Brain microvascular endothelial cell (primary cell): ENCODE data around the gene ROR2.

Experiments used
- DNase-seq: peaks from one replicate; pipeline ENCODE4 v3.0.0-alpha.2; 2020
- H3K27ac ChIP-seq: fragments of 250-450 bp; sonication (Bioruptor Pico); 2 replicates; pipeline ENCODE4 v1.5.1; 2020; ENCODE audit warnings: mild to moderate bottlenecking, moderate library complexity
- H3K27me3 ChIP-seq: fragments of 250-450 bp; sonication (Bioruptor Pico); replicated peaks from 2 replicates; pipeline ENCODE4 v1.5.1; 2020; ENCODE audit warnings: mild to moderate bottlenecking
- H3K36me3 ChIP-seq: fragments of 250-450 bp; sonication (Bioruptor Pico); replicated peaks from 2 replicates; pipeline ENCODE4 v1.5.1; 2020; ENCODE audit warnings: mild to moderate bottlenecking
- H3K4me3 ChIP-seq: 2 replicates; pipeline ENCODE4 v1.5.1; 2011; ENCODE audit warnings: low read depth, mild to moderate bottlenecking, control low read depth, low read length, moderate library complexity
- CTCF ChIP-seq: IDR thresholded peaks from 2 replicates; pipeline ENCODE4 v1.5.1; 2011; ENCODE audit warnings: low read depth, mild to moderate bottlenecking, moderate library complexity, low read length, control low read depth, inconsistent platforms; ENCODE audit errors: missing control alignments
- in situ Hi-C: cut with HindIII; loops from 2 replicates; pipeline ENCODE4 v1.10.0; 2017; ENCODE audit warnings: low sequenced_read_pairs, low pct_ligation_motif_present

The ROR2 gene

GRCh38 chr9:91571036-91571435 lies 379.0 kb downstream of the ROR2 start:
- no peak overlapping the region for H3K27ac ChIP-seq
- no peak overlapping the region for H3K4me3 ChIP-seq
- in situ Hi-C loops, result no loop called here
- H3K36me3 ChIP-seq, result no peaks in the 10 kb centered on the region
- DNase-seq, result no peak
- no peak for TF ChIP-seq CTCF
- H3K27me3 ChIP-seq, result no peaks in the 10 kb centered on the region

GRCh38 chr9:91567642-91568274 lies 382.3 kb downstream of the ROR2 start:
- no peak overlapping the region for H3K4me3 ChIP-seq
- H3K27ac ChIP-seq, result no peak overlapping the region
- DNase-seq, result no peak
- H3K27me3 ChIP-seq, result no peaks in the 10 kb centered on the region
- in situ Hi-C loops, result no loop called here
- no peak for TF ChIP-seq CTCF
- no peaks in the 10 kb centered on the region for H3K36me3 ChIP-seq

GRCh38 chr9:91564081-91564670 lies 385.9 kb downstream of the ROR2 start:
- no peaks in the 10 kb centered on the region for H3K27me3 ChIP-seq
- H3K27ac ChIP-seq, result no peak overlapping the region
- no peaks in the 10 kb centered on the region for H3K36me3 ChIP-seq
- DNase-seq, result no peak
- TF ChIP-seq CTCF, result no peak
- in situ Hi-C loops, result no loop called here
- no peak overlapping the region for H3K4me3 ChIP-seq

GRCh38 chr9:91562416-91562815 lies 387.6 kb downstream of the ROR2 start:
- Histone ChIP-seq H3K4me3 (no peak overlapping the region), H3K27me3 (no peaks in the 10 kb centered on the region), H3K36me3 (no peaks in the 10 kb centered on the region), H3K27ac (no peak overlapping the region)
- DNase-seq, result no peak
- in situ Hi-C loops, result no loop called here
- no peak for TF ChIP-seq CTCF

- H3K27me3 ChIP-seq, result no peaks in the 10 kb centered on the region
- no peak overlapping the region for H3K27ac ChIP-seq
- no peaks in the 10 kb centered on the region for H3K36me3 ChIP-seq
- TF ChIP-seq CTCF, result no peak
- peak; percentile 60 for DNase-seq
- H3K4me3 ChIP-seq, result no peak overlapping the region
- in situ Hi-C loops, result no loop called here
Measured at GRCh38 chr9:91560301-91560700, 389.7 kb downstream of the ROR2 start.

- Histone ChIP-seq H3K36me3 (no peaks in the 10 kb centered on the region), H3K4me3 (no peak overlapping the region), H3K27me3 (no peaks in the 10 kb centered on the region), H3K27ac (no peak overlapping the region)
- no peak for DNase-seq
- TF ChIP-seq CTCF, result no peak
- in situ Hi-C loops, result no loop called here
Measured at GRCh38 chr9:91558879-91559278, 391.1 kb downstream of the ROR2 start.
